ENCODE results near the gene KISS1. TPM values are rescaled to one million over a fixed set of nuclear protein-coding genes. Genes with fewer than 3 reads are reported as not detected.

The KISS1 gene, protein sequence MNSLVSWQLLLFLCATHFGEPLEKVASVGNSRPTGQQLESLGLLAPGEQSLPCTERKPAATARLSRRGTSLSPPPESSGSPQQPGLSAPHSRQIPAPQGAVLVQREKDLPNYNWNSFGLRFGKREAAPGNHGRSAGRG
- 0.33 and 1.7 TPM in 2 replicates for total RNA-seq

GRCh38 chr1:204196068-204196795 is at the start of gene KISS1:
Gene KISS1 (minus strand): TSS chr1:204196491. CDS start chr1:204192876, 3,615 bp downstream.

DNA sequence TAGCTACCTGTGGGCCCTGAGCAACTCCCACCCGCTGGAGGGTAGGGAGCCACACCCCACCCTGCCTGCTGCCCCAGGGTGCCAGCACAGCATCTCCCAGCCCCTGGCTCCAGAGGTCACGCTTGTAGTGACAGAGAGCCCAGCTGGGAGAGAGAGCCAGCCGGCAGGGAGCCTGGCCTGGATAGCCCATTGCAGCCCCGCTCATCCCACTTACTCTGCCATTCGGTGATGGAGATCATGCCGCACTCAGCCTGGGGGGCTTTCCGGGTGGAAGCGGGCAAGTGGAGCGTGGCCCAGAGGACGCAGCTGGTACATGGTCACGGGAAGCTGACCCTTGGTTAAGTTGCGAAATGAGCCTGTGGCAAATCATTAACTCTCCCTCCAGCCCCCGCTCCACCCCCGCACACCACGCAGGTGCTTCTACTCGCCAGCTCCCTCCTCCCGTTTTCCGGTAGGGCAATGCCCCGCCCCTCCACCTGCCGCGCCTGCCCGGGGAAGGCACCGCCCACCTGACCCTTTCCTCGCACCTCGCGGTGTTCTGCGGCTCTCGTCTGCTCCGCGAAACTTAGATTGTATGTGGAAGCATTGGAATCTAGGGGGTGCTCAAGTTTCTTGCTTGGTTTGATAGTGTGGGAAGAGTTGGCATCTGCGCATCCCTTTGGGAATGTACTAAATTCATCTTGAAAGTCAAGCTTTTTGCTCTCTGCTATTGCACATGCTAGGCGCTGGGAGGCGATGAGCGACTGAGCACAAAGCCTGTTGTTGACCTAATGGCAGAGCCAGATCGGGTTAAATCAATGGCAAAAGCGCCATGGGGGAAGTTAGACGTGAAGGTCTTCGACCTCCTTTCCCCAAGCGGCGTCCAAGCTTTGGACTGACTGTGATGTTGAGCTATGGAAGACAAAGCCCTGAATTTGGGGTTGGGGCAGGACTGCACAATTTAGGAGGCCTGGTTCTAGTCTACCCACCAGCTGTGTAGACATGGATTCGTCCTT is 17.7 kb upstream of the KISS1 start, which contains the start of gene GOLT1A:
Gene GOLT1A, minus strand, starts transcription at position 321 of the 995 bp plus-strand sequence. Its CDS starts 82 bp downstream, at position 239.

DNA sequence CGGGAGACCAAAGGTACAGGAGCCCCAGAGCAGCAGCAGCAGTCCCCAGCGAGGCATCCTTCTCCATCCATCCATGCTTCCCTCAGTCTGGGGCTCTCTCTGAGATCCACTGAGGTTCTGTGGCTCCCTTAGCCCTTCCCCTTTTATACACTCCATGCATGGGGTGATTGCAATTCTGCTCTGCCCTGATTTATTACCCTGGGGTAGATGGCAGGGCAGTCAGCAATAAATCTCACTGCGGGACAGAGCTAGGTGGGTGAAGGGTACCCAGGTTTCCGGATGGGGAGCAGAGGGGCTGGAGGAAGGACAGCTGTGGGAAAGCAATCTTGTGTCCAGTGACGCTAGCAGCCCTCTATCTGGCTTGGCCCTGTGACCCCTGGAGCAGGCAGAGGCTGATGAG is 30.1 kb downstream of the KISS1 start, which contains the start of gene REN:
Gene REN, minus strand, starts transcription at position 119 of the 400 bp plus-strand sequence. Its CDS starts 44 bp downstream, at position 75.

GRCh38 chr1:204151552-204152309 is 44.6 kb downstream of the KISS1 start, which contains the start of gene ETNK2:
Gene ETNK2 (minus strand): TSS chr1:204152044. CDS start chr1:204151852, 192 bp downstream.

Other genes with a start within 250 kb of the KISS1 start
- gene SOX13, start 123.4 kb downstream of the KISS1 start, total RNA-seq: 2.6 and 3.8 TPM in 2 replicates
- gene ETNK2, start 44.4 kb downstream of the KISS1 start, total RNA-seq: 2.6 and 5.3 TPM in 2 replicates
- gene REN, start 30.2 kb downstream of the KISS1 start, total RNA-seq: 0.15 TPM in 1 of 2 replicates, not detected in the other
- not detected in 2 replicates for gene GOLT1A, start 17.5 kb upstream of the KISS1 start, total RNA-seq
- gene PLEKHA6, start 163.4 kb upstream of the KISS1 start, total RNA-seq: 2.3 and 7.4 TPM in 2 replicates
- 21.7 and 23.3 TPM in 2 replicates for gene PPP1R15B, start 215.3 kb upstream of the KISS1 start, total RNA-seq